HepG2 (cell line): Measurements from ENCODE around the gene MRPS2.
"Not testable (repeated sequence)": the region's sequence is repeated elsewhere in the genome, so short reads cannot be mapped to it uniquely, and the experiment has no call there.

Source experiments
- CTCF ChIP-seq: sonication (generic); formaldehyde crosslinking; IDR thresholded peaks from 2 replicates; pipeline ENCODE4 v1.5.0; 2020; ENCODE audit warnings: mild to moderate bottlenecking, missing genetic modification reagents, moderate library complexity
- FOSL1 ChIP-seq: sonication (generic); formaldehyde crosslinking; IDR thresholded peaks from 2 replicates; pipeline ENCODE4 v1.9.0; 2021; ENCODE audit warnings: missing genetic modification reagents, borderline replicate concordance
- HNRNPK ChIP-seq: fragments of 200-400 bp; formaldehyde crosslinking; IDR thresholded peaks from 2 replicates; pipeline ENCODE4 v1.6.1; 2018; ENCODE audit warnings: low read length, low read depth, moderate library complexity, mild to moderate bottlenecking; ENCODE audit not compliant: poor library complexity, severe bottlenecking
- JUNB ChIP-seq: sonication (generic); formaldehyde crosslinking; IDR thresholded peaks from 2 replicates; pipeline ENCODE4 v1.8.0; 2022; ENCODE audit warnings: missing genetic modification reagents, mild to moderate bottlenecking, borderline replicate concordance
- MAFK ChIP-seq, 2 experiments: IDR thresholded peaks in 1 of 2; conservative IDR thresholded peaks in 1 of 2; 2 replicates each; pipeline ENCODE4 v1.6.1; 2011; ENCODE audit warnings: improper control_type of control experiment in 2 of 2, low read length in 2 of 2
- NR2F2 ChIP-seq: IDR thresholded peaks from 2 replicates; pipeline ENCODE4 v1.6.1; 2012; ENCODE audit warnings: low read depth, inconsistent platforms, borderline replicate concordance
- POLR2AphosphoS5 ChIP-seq: IDR thresholded peaks from 2 replicates; pipeline ENCODE4 v1.6.1; 2012; ENCODE audit warnings: low read depth, low read length
- TFAP4 ChIP-seq: sonication (generic); IDR thresholded peaks from 2 replicates; pipeline ENCODE4 v1.6.1; 2016; ENCODE audit warnings: low read depth, borderline replicate concordance
- XRCC5 ChIP-seq: fragments of 200-400 bp; formaldehyde crosslinking; optimal IDR thresholded peaks from 2 replicates; pipeline ENCODE3; 2017; ENCODE audit warnings: mild to moderate bottlenecking, low read length
- ZNF331 ChIP-seq: sonication (generic); formaldehyde crosslinking; IDR thresholded peaks from 2 replicates; pipeline ENCODE4 v1.4.0; 2020; ENCODE audit warnings: missing genetic modification reagents

GRCh38 chr9:135535631-135536030 lies 35.1 kb downstream of the MRPS2 start:
- not testable (repeated sequence) for TF ChIP-seq MAFK (conservative IDR thresholded peaks at IDR 0.05 in 1 of 2, IDR thresholded peaks at IDR 0.05 in 1 of 2; ENCODE audit: low read length in 2 of 2); POLR2AphosphoS5; CTCF (CRISPR knock-in tag); FOSL1; HNRNPK; TFAP4; NR2F2; ZNF331 (CRISPR knock-in tag); JUNB (CRISPR knock-in tag); XRCC5
